Spinal cord (tissue), 10 donors: ENCODE measurements around the gene JPT1. TPM values are rescaled to one million over a fixed set of nuclear protein-coding genes. Genes with fewer than 3 reads are reported as not detected.
A peak's percentile ranks its signal among the peaks of the same experiment; 100 is the strongest.
"Not testable (repeated sequence)": the region's sequence is repeated elsewhere in the genome, so short reads cannot be mapped to it uniquely, and the experiment has no call there.

Experiments
- DNase-seq, 6 donors: peaks; one replicate each; pipeline versions ENCODE4 v3.0.0 to v3.0.0-alpha.2; 2013 to 2015; ENCODE audit warnings: low spot score in 6 of 6, low read depth in 4 of 6
- H3K27ac ChIP-seq: one replicate; pipeline ENCODE4 v1.5.1; 2013; ENCODE audit warnings: low read depth, low read length, control low read depth
- H3K27me3 ChIP-seq: one replicate; pipeline ENCODE4 v1.6.1; 2013; ENCODE audit warnings: low read length; ENCODE audit not compliant: control insufficient read depth, insufficient read depth
- H3K36me3 ChIP-seq: one replicate; pipeline ENCODE4 v1.6.1; 2013; ENCODE audit warnings: low read length; ENCODE audit not compliant: control insufficient read depth, insufficient read depth
- H3K4me1 ChIP-seq: one replicate; pipeline ENCODE4 v1.6.1; 2013; ENCODE audit warnings: low read length; ENCODE audit not compliant: control insufficient read depth, insufficient read depth
- H3K4me3 ChIP-seq: one replicate; pipeline ENCODE4 v1.5.1; 2013; ENCODE audit warnings: low read depth, low read length, control low read depth
- H3K9me3 ChIP-seq: one replicate; pipeline ENCODE4 v1.6.1; 2013; ENCODE audit warnings: low read length; ENCODE audit not compliant: control insufficient read depth, insufficient read depth
- WGBS: methylation state at CpG from one replicate; pipeline ENCODE4 v1.1.5; 2013; ENCODE audit warnings: missing lambda C conversion rate; ENCODE audit not compliant: insufficient coverage; 5-methylcytosine and 5-hydroxymethylcytosine counted together
- polyA plus RNA-seq, 2 donors: library from polyadenylated mRNA; unstranded; fragments of 120-200 nt; gene quantifications; one replicate each; pipeline ENCODE4 v1.2.1, GENCODE V29; 2013; ENCODE audit not compliant: insufficient read length in 2 of 2
- total RNA-seq, 2 donors: library from RNA; depleted of rRNA in 1 of 2; stranded (reverse); fragments of 120-200 nt in 1 of 2; fragments of >200 nt in 1 of 2; gene quantifications; one replicate each; pipeline versions ENCODE4 v1.2.3 to v1.2.4, GENCODE V29; 2013 to 2014
- donor health status: healthy.

The JPT1 gene
- total and polyA plus RNA-seq, 4 donors, result 79.8 to 353 (median 217) TPM

DNA sequence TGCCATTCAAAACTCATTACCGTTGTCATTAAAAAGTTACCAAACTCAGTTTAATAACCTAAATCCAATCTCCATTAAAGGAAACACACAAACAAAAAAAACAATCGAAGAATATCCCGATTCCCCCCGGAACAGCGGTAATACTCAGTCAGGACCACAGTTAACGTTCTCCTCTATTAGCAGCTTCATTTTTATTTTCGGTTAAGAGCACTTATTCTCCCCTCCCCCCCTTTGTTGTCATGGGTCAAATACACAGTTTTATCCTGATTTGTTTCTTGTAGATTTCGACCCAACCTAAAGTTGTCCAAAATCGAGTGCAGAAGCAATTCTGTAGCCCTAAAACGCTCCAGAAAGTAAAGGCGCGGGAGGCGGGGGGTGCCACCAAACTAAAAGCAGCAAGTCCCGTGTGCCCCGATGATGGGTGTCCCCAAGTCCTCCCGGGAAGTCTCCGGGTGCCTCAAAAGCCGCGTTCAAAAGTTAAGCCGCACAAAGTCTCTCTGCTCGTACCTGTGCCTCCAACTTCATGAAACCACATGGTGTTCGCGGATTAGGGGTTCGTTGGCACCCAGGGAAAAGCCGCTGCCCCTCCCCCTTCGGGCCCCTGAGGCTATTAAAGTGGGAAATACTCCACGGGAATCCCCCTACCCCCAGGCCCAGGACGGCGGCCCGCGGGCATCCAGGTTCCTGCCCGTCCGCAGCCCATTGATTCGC lies 27.5 kb upstream of the JPT1 start:
- peak in 1 of 6 donors; percentile 16 for DNase-seq
- Histone ChIP-seq H3K36me3 (peaks cover 31% of the 10 kb centered on the region), H3K27ac (peak overlapping the region; percentile 79), H3K4me3 (peak overlapping the region; percentile 77), H3K4me1 (peaks cover 16% of the 10 kb centered on the region), H3K27me3 (no peaks in the 10 kb centered on the region), H3K9me3 (no peaks in the 10 kb centered on the region)
- 0% methylated on average over 33 of the region's 34 CpGs for WGBS

DNA sequence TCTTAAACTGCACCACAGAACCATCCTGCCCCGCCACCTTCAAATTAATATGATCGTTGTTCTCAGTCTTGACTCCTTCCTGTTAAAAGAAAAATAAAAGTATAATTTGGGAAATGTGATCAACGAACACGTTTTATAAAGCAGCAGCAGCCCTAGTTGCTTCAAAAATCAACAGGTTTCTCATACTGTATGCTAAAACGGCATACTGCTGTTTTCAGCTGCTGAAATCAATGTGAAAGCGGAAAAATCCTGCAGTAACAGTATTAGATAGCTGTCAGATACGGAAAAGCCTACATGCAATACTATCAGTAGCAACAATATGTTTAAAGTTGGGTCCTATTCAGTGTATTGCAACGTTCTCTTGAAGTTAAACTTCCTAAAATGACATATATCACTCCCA lies 26.8 kb upstream of the JPT1 start:
- Histone ChIP-seq H3K36me3 (peaks cover 36% of the 10 kb centered on the region), H3K9me3 (no peaks in the 10 kb centered on the region), H3K4me3 (peak overlapping the region; percentile 77), H3K4me1 (peaks cover 16% of the 10 kb centered on the region), H3K27ac (no peak overlapping the region), H3K27me3 (no peaks in the 10 kb centered on the region)
- no CpG with 5 or more reads among the region's 8 CpGs for WGBS
- DNase-seq, result peak in 1 of 6 donors; percentile 8

DNA sequence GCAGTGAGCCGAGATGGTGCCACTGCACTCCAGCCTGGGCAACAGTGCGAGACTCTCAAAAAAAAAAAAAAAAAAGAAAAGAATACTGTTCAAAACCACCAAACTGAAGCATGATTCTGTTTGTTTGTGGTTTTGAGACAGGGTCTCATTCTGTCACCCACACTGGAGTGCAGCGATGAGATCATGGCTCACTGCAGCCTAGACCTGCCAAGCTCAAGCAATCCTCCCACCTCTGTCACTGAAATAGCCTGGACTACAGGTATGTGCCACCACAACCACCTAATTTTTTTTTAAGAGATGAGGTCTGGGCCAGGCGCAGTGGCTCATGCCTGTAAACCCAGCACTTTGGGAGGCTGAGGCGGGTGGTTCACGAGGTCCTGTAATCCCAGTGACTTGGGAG lies 24.1 kb upstream of the JPT1 start:
- no peak overlapping the region for H3K27ac ChIP-seq
- H3K9me3 ChIP-seq, result no peaks in the 10 kb centered on the region
- peaks cover 60% of the 10 kb centered on the region for H3K36me3 ChIP-seq
- H3K27me3 ChIP-seq, result no peaks in the 10 kb centered on the region
- no peak for DNase-seq
- WGBS, result 89% methylated on average over 3 of the region's 6 CpGs
- H3K4me3 ChIP-seq, result no peak overlapping the region
- peaks cover 14% of the 10 kb centered on the region for H3K4me1 ChIP-seq

DNA sequence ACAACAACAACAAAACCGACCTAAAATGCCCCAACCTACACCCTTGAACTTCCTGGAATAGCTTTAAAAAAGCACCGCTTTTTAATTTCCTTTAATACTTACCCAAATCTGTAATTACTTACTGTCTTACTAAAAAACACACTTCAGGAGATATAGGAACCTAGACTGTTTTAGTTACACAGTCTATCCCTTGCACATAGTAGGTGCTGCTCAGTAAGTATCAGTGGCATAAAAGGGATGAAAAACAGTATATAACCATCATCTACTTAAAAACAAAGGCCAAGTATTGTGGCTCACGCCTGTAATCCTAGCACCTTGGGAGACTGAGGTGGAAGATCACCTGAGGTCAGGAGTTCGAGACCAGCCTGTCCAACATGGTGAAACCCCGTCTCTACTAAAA lies 22.3 kb upstream of the JPT1 start:
- Histone ChIP-seq H3K36me3 (peaks cover 76% of the 10 kb centered on the region), H3K27ac (no peak overlapping the region)
- WGBS, result 88% methylated on average over 1 of the region's 5 CpGs

DNA sequence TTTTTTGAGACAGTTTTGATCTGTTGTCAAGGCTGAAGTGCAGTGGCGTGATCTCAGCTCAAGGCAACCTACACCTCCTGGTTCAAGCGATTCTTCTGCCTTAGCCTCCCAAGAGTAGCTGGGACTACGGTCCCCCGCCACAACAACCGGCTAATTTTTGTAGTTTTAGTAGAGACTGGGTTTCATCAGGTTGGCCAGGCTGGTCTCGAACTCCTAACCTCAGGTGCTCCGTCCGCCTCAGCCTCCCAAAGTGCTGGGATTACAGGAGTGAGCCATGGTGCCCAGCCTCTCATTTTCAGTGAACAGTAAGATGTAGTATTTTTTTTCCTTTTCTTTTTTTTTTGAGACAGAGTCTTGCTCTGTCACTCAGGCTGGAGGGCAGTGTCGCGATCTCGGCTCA lies 20.7 kb upstream of the JPT1 start:
- Histone ChIP-seq H3K4me1 (peaks cover 5% of the 10 kb centered on the region), H3K27me3 (no peaks in the 10 kb centered on the region), H3K4me3 (no peak overlapping the region), H3K27ac (no peak overlapping the region), H3K36me3 (peaks cover 84% of the 10 kb centered on the region), H3K9me3 (no peaks in the 10 kb centered on the region)
- no peak for DNase-seq
- WGBS, result 97% methylated on average over 9 of the region's 11 CpGs

More for the DNA sequence above, 22.3 kb upstream of the JPT1 start:
- Histone ChIP-seq H3K27me3 (no peaks in the 10 kb centered on the region), H3K4me3 (no peak overlapping the region), H3K9me3 (no peaks in the 10 kb centered on the region), H3K4me1 (peaks cover 9% of the 10 kb centered on the region)
- no peak for DNase-seq

DNA sequence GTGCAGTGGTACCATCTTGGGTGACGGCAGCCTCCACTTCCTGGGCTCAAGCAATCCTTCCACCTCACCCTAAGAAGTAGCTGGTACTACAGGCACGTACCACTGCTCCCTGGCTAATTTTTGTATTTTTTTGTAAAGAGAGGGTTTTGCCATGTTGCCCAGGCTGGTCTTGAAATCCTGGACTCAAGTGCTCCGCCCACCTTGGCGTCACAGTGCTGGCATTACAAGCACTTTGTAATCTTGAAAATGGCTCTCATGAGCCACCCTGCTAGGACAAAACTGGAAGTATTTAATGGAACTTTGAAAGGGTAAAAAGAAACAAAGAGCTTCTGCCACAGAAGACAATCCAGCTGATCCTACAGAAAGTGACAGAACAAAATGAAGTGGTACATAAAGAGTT lies 19.2 kb upstream of the JPT1 start:
- Histone ChIP-seq H3K9me3 (no peaks in the 10 kb centered on the region), H3K36me3 (peaks cover 86% of the 10 kb centered on the region), H3K27ac (no peak overlapping the region), H3K4me3 (no peak overlapping the region), H3K4me1 (no peaks in the 10 kb centered on the region), H3K27me3 (no peaks in the 10 kb centered on the region)
- 85% methylated on average over 3 of the region's 4 CpGs for WGBS
- DNase-seq, result no peak

DNA sequence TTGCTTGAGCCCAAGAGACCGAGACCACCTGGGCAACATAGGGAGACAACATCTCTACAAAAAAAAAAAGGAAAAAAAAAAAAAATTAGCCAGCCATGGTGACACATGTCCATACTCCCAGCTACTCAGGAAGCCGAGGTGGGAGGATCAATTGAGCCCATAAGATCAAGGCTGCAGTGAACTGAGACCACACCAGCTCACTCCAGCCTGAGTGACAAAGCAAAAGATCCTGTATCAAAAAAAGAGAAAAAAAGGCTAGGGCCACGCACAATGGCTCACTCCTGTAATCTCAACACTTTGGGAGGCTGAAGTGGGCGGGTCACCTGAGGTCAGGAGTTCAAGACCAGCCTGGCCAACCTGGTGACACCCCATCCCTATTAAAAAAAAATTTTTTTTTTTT lies 14.7 kb upstream of the JPT1 start:
- Histone ChIP-seq H3K36me3 (peaks cover 77% of the 10 kb centered on the region), H3K27me3 (no peaks in the 10 kb centered on the region), H3K27ac (no peak overlapping the region), H3K9me3 (no peaks in the 10 kb centered on the region), H3K4me3 (no peak overlapping the region), H3K4me1 (no peaks in the 10 kb centered on the region)
- DNase-seq, result no peak
- 100% methylated on average over 1 of the region's 4 CpGs for WGBS

DNA sequence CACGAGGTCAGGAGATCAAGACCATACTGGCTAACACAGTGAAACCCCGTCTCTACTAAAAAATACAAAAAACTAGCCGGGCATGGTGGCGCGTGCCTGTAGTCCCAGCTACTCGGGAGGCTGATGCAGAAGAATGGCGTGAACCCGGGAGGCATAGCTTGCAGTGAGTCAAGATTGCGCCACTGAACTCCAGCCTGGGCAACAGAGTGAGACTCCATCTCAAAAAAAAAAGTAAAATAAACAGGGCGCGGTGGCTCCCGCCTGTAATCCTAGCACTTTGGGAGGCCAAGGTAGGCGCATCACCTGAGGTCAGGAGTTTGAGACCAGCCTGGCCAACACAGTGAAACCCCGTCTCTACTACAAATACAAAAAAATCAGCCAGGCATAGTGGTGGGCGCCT lies 10.3 kb upstream of the JPT1 start:
- H3K9me3 ChIP-seq, H3K4me1 ChIP-seq, DNase-seq, H3K4me3 ChIP-seq, H3K27me3 ChIP-seq, H3K27ac ChIP-seq: not testable (repeated sequence)
- H3K36me3 ChIP-seq, result peaks cover 63% of the 10 kb centered on the region
- 96% methylated on average over 11 of the region's 15 CpGs for WGBS

DNA sequence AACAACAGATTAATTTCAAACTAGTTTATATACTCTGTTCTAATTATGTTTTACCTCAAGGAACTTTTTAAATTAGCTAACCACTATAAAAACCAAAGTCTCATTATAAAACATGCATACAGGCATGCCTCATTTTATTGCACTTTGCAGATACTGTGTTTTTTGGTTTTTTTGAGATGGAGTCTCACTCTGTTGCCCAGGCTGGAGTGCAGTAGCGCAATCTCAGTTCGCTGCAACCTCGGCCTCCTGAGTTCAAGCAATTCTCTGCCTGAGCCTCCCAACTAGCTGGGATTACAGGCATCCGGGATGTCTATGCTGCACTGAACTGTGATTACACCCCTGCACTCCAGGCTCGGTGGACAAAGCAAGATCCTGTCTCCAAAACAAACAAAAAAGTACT lies 8.8 kb upstream of the JPT1 start:
- no peaks in the 10 kb centered on the region for H3K4me1 ChIP-seq
- H3K36me3 ChIP-seq, result peaks cover 59% of the 10 kb centered on the region
- H3K4me3 ChIP-seq, result no peak overlapping the region
- DNase-seq, result no peak
- H3K9me3 ChIP-seq, result no peaks in the 10 kb centered on the region
- H3K27ac ChIP-seq, result no peak overlapping the region
- no peaks in the 10 kb centered on the region for H3K27me3 ChIP-seq
- WGBS, result 91% methylated on average over 5 of the region's 5 CpGs

DNA sequence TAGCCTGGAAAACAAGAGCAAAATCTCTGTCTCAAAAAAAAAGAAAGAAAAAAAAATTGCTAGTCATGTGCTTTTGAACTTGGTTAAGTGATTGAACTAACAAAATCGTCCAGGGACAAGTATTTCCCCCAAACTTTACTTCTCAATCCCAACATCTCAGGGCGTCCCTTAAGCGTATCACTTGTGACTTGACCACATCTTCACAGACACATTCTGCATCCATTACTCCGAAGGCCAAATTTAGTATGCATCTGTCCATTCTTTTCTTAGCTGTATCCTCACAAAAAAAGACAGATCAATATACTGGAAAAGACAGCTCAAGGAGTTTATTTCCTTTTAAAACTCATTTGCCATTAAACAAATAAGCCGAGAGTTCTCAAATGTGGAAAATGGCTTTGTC lies 5.9 kb upstream of the JPT1 start:
- H3K4me1 ChIP-seq, result no peaks in the 10 kb centered on the region
- no peak overlapping the region for H3K4me3 ChIP-seq
- 94% methylated on average over 3 of the region's 5 CpGs for WGBS
- peaks cover 48% of the 10 kb centered on the region for H3K36me3 ChIP-seq
- no peak for DNase-seq
- H3K9me3 ChIP-seq, result no peaks in the 10 kb centered on the region
- H3K27ac ChIP-seq, result no peak overlapping the region
- no peaks in the 10 kb centered on the region for H3K27me3 ChIP-seq
